Right lobe of liver (tissue), 4 donors: ENCODE data around the gene GGA1.

ENCODE experiments used
- CTCF ChIP-seq, 4 donors: fragments of 200-600 bp in 3 of 4; fragments of 450-650 bp in 1 of 4; IDR thresholded peaks; one replicate each; pipeline versions ENCODE4 v1.5.1 to v1.8.0; 2016 to 2022; ENCODE audit warnings: antibody characterized with exemption in 4 of 4, mild to moderate bottlenecking in 2 of 4
- POLR2A ChIP-seq: fragments of 450-650 bp; IDR thresholded peaks from one replicate; pipeline ENCODE4 v1.6.1; 2017; ENCODE audit warnings: antibody characterized with exemption, mild to moderate bottlenecking
- donor health status: DM: no; HTN: no; CAD: no.
- donor health status: DM: no; HTN: no; CAD: no.
- donor health status: DM: no; HTN: yes; CAD: no.

GRCh38 chr22:37679670-37680069, 71.0 kb downstream of the GGA1 start:
- no peak for TF ChIP-seq CTCF (IDR thresholded peaks at IDR 0.05)
- no peak for TF ChIP-seq POLR2A
